Measurements from ENCODE around the gene IL3RA. TPM values are rescaled to one million over a fixed set of nuclear protein-coding genes. Genes with fewer than 3 reads are reported as not detected.
A peak's percentile ranks its signal among the peaks of the same experiment; 100 is the strongest.

Gene IL3RA
- total RNA-seq, 6 experiments from 2014 or later, result 0.42 to 1.7 (median 0.69) TPM

- TF ChIP-seq POLR2A (IDR thresholded peaks at IDR 0.05), result no peak
- no peak for TF ChIP-seq CTCF (IDR thresholded peaks at IDR 0.05)
- Histone ChIP-seq H3K36me3 (no peaks in the 10 kb centered on the region), H3K4me1 (no peaks in the 10 kb centered on the region), H3K27me3 (no peaks in the 10 kb centered on the region), H3K9me3 (no peaks in the 10 kb centered on the region), H3K4me3 (no peak overlapping the region), H3K27ac (no peak overlapping the region)
- peak; percentile 72 to 83 (median 76) for ATAC-seq
- peak; percentile 63 to 69 (median 65) for DNase-seq
- intact Hi-C loops (cut with DNase I), result no loop called here
- WGBS (ENCODE audit: insufficient coverage, low coverage, low lambda C conversion rate, missing lambda C conversion rate), result no CpG with 5 or more reads among the region's 18 CpGs
Observed at GRCh38 chrX:1316527-1316926, 20.1 kb upstream of the IL3RA start.

- Histone ChIP-seq H3K27me3 (no peaks in the 10 kb centered on the region), H3K36me3 (no peaks in the 10 kb centered on the region), H3K27ac (no peak overlapping the region), H3K4me1 (no peaks in the 10 kb centered on the region), H3K4me3 (no peak overlapping the region), H3K9me3 (no peaks in the 10 kb centered on the region)
- ATAC-seq (no peak), DNase-seq (no peak)
- intact Hi-C loops (cut with DNase I), result no loop called here
- 56% methylated on average over 8 of the region's 13 CpGs for WGBS (ENCODE audit: insufficient coverage, low coverage, low lambda C conversion rate, missing lambda C conversion rate)
- no peak for TF ChIP-seq POLR2A (IDR thresholded peaks at IDR 0.05)
- TF ChIP-seq CTCF (IDR thresholded peaks at IDR 0.05), result no peak
Observed at GRCh38 chrX:1321674-1322073, 14.9 kb upstream of the IL3RA start.

- Histone ChIP-seq H3K36me3 (no peaks in the 10 kb centered on the region), H3K4me3 (no peak overlapping the region), H3K9me3 (no peaks in the 10 kb centered on the region), H3K27ac (no peak overlapping the region), H3K27me3 (no peaks in the 10 kb centered on the region), H3K4me1 (no peaks in the 10 kb centered on the region)
- intact Hi-C loops (cut with DNase I), result no loop called here
- no peak for DNase-seq
- 49% methylated on average over 8 of the region's 9 CpGs for WGBS (ENCODE audit: insufficient coverage, low coverage, low lambda C conversion rate, missing lambda C conversion rate)
- no peak for TF ChIP-seq POLR2A (IDR thresholded peaks at IDR 0.05)
- TF ChIP-seq CTCF (IDR thresholded peaks at IDR 0.05), result no peak
- no peak for ATAC-seq
Observed at GRCh38 chrX:1322393-1322792, 14.2 kb upstream of the IL3RA start.

GRCh38 chrX:1323315-1323714 lies 13.3 kb upstream of the IL3RA start:
- ATAC-seq, result peak; percentile 88 to 95 (median 94)
- no peaks in the 10 kb centered on the region for H3K9me3 ChIP-seq
- H3K4me3 ChIP-seq, result no peak overlapping the region
- H3K36me3 ChIP-seq, result no peaks in the 10 kb centered on the region
- peak; percentile 41 to 57 (median 54) for TF ChIP-seq CTCF (IDR thresholded peaks at IDR 0.05)
- TF ChIP-seq POLR2A (IDR thresholded peaks at IDR 0.05), result no peak
- WGBS (ENCODE audit: insufficient coverage, low coverage, low lambda C conversion rate, missing lambda C conversion rate), result 0% methylated on average over 3 of the region's 10 CpGs
- no peaks in the 10 kb centered on the region for H3K4me1 ChIP-seq
- intact Hi-C loops (cut with DNase I), result no loop called here
- DNase-seq, result peak; percentile 53 to 64 (median 63)
- no peaks in the 10 kb centered on the region for H3K27me3 ChIP-seq
- no peak overlapping the region for H3K27ac ChIP-seq
